Inflammatory macrophage treated with lipopolysaccharide for 4 hours (primary cell): ENCODE measurements around the gene PRH1.

Source experiments
- DNase-seq: peaks from one replicate; pipeline ENCODE4 v3.0.0-alpha.2; 2020

PRH1 gene

DNA sequence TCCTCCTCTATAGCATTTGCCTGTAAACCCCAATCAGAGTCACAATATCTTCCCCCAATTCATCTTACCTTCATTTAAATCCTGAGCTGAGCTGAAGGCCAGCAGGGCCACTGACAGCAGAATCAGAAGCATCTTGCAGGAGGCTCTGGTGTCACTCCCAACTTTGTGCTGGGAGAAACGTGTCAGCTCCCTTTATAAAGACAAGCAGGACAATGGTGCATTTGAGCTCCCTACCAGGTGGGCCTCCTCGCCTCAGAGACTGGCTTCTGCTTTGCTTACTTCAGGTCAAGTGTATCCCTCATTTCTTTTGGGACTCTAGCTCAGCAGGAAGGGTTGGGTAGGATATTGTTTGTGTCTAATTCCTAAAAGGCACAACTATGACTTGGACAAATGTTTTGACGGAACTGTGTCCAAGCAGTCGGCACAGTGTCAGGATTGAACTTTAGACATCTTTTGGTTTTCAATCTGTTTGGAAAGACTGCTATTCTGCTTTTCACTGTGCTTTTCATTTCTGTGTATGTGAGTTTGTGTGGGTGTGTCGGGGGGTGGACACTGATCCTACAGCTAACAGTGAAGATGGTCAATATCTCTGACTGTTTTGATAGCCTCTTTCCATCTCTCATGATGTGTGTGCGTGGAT lies at the start of gene PRH1:
Gene PRH1, minus strand, starts transcription at position 170 of the 640 bp plus-strand sequence. Its CDS starts 38 bp downstream, at position 132.
- DNase-seq = no peak

DNA sequence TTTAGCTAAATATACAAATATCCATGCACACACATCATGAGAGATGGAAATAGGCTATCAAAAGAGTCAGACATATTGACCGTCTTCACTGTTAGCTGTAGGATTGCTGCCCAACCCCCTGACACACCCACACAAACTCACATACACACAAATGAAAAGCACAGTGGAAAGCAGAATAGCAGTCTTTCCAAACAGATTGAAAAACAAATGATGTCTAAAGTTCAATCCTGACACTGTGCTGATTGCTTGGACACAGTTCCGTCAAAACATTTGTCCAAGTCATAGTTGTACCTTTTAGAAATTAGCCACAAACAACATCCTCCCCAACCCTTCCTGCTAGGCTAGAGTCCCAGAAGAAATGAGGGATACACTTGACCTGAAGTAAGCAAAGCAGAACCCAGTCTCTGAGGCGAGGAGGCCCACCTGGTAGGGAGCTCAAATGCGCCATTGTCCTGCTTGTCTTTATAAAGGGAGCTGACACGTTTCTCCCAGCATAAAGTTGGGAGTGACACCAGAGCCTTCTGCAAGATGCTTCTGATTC lies 44.8 kb upstream of the PRH1 start, which contains the start of gene PRH2:
Gene PRH2, plus strand, starts transcription at position 491 of the 541 bp plus-strand sequence. Its CDS starts 38 bp downstream, at position 529.
- no peak for DNase-seq

DNA sequence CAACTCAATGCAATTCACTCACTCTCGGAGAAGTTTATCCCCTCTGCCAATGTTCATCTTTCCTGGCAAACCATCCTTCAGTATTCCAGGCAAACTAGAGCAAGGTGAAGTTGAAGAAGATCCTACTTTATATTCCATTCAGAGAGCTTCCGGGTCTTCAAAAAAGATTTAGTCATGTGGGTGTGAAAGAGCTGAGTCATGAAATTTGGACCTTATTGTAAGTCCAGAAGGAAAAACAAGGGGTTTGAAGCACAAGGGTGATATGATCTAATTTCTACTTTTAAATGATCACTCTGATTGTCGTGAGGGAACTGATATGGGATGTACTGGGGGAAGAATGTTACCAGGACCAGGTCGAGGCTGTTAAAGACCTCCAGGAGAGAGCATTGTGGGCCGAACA lies 42.2 kb upstream of the PRH1 start:
- DNase-seq = no peak

DNA sequence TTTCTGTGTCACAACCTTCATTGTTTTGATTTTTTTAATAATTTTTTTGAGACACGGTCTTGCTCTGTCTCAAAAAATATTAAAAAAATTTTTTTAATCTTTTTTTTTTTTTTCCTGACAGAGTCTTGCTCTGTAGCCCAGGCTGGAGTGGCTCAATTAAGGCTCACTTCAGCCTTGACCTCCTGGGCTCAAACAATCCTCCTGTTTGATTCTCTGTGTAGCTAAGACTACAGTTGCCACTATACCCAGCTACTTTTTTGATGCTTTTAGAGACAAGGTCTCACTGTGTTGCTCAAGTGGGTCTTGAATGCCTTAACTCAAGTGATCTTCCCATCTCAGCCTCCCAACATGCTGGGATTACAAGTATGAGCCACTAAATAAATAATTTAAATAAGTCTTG lies 35.8 kb upstream of the PRH1 start:
- DNase-seq = no peak

DNA sequence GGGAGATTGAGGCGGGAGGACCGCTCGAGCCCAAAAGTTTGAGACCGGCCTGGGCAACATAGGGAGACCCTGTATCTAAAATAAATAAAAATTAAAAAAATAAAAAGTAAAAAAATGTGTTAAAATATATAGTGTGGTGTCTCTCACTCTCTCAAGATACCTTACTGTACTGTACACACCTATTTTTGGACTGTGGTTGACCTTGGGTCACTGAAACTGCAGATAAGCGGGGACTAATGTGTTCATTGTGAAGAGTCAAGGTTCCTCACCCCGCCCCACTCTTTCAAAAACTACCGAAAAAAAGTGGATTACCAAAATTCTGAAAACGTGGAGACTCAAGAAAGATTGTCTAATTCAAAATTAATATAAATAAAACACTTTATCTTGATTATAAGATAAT lies 26.3 kb upstream of the PRH1 start:
- DNase-seq = no peak

DNA sequence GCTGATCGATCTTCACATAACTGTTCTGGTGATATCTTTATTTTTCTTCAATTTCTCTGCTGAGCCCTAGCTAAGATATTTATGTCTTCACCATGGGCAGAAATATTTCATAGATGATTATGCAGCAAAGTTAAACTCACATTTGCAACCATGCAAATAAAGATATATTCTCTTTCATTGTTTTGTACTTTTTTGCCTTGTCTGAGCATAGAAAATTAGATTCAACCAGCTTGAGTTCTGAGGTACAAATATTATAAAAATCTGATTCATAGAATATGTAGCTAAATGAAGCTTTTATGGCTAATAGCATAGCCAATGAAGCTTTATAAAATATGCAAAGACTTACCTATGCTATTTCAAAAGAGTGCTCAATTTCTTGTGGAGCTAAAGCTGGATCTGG lies 25.4 kb upstream of the PRH1 start, which contains the start of gene TAS2R13:
Gene TAS2R13, minus strand, starts transcription at position 101 of the 400 bp plus-strand sequence. CDS start 264 bp downstream, outside the sequence.
- no peak for DNase-seq

DNA sequence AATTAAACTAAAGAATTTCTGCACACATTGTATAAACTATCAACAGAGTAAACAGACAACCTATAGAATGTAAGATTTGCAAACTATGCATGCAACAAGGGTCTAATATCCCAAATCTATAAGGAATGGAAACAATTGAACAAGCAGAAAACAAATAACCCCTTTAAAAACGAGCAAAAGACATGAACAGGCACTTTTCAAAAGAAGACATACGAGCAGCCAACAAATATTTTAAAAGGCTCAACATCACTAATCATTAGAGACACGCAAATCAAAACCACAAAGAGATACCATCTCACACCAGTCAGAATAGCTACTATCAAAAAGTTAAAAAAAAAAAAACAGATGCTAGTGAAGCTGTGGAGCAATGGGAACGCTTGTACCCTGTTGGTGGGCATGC lies 20.6 kb upstream of the PRH1 start:
- no peak for DNase-seq

DNA sequence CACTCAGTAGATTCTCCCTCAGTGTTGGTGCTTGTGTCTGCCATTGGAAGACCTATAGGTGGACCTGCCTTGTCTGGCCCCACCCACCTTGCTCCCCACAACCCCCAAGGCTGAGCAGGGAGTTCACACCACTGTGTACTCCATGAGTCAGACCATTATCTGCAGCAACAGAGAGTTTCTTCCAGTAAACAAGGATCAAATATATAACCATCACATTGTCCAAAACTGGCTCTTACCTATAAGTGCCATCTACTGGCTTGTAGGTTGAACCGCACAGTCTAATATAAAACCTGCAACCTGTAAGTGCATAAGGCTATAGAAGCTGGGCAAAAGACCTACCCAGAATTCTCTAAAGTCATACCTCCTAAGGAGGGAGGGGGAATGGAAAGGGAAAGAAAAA lies 17.4 kb upstream of the PRH1 start:
- no peak for DNase-seq

DNA sequence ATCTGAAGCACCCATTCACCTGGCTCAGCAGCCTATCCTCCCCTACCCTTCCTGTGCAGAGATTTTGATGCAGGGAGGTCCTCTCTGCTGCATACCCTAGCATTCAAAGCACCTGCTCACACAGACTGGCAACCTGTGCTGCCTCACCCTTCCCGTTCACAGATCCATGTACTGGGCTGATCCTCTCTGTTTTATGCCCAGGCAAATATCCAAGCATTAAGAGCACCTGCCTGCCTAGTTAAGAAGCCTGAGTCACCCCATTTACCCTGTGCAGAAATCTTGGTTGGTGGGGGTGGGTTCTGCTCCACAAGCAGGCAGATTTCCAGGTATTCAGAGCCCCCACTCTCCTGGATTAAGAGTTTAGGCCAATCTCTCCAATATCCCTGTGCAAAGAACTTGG lies 16.9 kb upstream of the PRH1 start:
- no peak for DNase-seq

DNA sequence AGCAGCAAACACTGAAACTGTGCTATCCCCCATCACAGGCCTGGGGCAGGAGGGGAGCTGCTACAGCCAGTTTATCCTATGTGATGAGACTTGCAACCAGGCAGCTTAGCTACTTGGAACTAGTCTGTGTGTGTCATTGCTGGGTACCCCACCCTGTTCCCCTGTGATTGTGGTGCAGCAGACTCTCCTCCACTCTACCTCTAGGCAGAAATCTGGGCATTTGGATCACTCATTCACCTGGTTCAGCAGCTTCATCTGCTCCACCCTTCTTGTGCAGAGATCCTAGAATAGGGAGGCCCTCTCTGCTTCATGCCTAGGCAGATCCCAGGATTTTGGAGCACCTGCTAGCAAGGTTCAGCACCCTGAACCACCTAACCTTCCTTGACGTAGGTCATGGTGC lies 16.5 kb upstream of the PRH1 start:
- no peak for DNase-seq

DNA sequence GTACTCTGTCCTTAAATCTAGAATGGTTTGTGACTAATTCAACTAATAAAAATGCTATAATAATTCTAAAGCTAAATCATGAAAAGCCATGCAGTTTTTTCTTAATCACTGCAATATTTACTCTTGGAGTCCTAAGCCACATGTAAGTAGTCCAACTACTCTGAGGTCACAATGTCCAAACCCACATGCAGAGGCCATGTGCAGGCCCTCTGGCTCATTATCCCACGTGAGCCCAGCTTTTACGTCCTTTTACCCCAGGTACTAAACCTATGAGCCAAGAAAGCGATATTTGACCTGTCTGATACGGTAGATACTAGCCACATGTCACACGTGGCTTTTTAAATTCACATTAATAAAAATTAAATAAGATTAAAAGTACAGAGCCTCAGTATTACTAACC lies 12.8 kb upstream of the PRH1 start:
- DNase-seq = no peak

DNA sequence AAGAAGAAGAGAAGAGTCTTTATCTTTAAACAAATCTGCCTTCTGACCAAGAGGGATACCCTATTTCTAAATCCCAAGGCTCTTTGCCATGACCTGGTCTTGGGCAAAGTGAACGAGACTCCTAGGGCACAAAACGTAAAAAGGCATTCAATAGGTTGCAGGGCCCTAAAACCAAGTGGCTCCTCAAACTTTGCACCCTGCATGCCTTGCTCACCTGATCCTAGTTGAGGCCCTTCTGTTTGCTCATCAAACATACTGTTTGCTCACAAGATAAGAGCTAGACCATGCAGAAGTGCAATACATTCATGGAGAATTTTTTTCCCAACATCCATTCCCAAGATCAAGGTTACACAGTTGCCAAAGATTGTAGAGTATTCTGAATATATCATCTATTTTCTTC lies 7.9 kb upstream of the PRH1 start:
- no peak for DNase-seq

DNA sequence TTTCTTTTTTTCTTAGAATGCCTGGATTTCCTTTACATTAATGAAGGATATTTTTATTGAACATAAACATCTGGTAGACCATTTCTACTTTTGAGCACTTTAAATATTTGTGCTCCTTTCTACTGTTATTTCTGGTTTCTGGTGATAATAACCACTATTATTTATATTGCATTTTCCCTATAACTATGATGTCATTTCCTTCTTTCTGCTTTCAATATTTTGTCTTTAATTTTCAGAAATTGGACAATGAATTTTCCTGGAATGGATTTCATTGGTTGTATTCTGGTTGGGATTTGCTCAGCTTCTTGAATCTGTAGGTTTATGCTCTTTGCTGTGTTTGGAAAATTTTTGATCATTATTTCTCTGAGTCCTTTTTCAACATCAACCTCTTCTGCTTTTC lies 5.2 kb upstream of the PRH1 start:
- no peak for DNase-seq

DNA sequence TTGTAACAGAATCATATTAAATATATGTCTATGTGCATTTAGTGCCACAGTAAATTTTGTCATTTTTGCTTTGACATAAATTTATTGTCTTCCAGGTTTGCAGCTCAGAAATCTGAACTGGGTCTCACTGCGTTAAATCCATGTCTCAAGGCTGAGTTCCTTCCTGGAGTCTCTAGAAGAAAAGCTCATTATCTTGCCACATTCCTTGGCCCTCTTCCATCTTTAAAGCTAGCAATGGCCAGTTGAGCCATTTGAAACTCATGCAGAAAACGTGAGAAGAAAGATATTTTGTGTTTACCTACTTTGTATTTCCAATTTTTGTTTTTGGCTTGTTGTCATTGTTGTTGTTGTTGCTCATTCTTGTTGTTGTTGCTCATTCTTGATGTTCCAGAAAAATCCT lies 10.7 kb downstream of the PRH1 start:
- no peak for DNase-seq

DNA sequence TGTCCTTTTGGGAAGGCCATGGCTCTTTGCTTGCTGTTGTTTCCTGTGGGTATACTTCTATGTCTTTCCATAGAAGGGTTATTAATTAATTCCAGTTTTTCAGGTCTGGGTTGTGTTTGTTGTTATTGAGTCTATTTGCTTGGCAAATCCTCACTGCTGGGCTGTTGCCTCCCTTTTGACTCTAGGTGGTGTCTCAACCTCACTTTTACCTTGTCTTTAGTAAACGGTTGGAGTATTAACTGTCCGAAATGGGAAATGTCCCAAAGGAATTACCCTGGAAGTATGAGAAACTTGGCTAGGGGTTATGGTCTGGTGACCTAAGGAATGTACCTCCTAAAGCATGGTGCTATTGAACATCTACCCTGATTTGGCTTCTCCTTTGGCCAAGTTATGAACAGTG lies 16.7 kb downstream of the PRH1 start:
- DNase-seq = no peak

DNA sequence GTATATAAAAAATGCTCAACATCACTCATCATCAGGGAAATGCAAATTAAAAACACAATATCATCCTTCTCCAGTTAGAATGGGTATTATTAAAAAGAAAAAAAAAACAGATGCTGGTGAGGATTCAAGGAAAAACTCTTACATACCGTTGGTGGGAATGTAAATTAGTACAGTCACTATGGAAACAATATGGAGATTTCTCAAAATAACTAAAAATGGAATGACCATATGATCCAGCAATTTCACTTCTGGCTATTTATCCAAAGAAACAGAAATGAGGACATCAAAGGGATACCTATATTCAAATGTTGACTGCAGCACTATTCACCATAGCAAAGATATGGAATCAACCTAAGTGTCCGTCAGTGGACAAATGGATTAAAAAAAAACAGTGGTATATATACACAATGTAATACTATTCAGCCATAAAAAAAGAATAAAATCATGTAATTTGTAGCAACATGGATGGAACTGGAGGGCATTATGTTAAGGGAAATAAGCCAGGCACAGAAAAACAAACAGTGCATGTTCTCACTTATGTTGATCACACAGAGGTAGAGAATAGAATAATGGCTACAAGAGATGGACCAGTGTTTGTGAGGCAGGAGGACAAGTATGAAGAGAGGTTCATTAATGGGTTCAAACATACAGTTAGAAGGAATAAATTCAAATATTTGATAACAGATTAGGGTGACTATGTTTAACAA lies 20.4 kb downstream of the PRH1 start:
- DNase-seq = no peak

DNA sequence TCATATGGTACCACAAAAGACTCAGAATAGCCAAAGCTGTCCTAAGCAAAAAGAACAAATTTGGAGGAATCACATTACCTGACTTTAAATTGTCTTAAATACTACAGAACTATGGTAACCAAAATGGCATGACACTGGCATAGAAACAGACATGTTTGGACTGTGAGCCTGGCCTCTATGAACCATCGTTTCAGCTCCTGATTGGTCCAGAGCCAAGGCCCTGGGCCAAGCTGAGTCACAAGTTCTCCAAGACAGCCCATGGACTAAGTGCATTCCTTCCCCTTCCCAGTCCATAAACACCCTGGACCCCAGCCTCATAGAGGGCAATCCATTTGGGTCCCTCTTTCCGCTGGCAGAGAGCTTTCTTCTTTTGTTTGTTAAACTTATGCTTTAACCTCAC lies 22.7 kb downstream of the PRH1 start:
- no peak for DNase-seq

DNA sequence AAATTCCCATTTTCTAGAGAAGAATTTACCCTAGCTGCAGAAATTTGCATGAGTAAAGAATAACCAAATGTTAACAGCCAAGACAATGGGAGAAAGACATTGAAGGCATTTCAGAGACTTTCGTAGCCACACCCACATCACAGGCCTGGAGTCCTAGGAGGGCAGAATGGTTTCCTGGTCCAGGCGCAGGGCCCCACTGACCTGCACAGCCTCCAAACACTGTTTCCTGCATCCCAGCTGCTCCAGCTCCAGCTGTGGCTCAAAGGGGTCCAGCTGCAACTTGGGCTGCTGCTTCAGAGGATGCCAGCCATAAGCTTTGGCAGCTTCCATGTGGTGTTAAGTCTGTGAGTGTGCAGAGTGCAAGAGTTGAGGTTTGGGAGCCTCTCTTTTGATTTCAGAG lies 28.2 kb downstream of the PRH1 start:
- DNase-seq = no peak

DNA sequence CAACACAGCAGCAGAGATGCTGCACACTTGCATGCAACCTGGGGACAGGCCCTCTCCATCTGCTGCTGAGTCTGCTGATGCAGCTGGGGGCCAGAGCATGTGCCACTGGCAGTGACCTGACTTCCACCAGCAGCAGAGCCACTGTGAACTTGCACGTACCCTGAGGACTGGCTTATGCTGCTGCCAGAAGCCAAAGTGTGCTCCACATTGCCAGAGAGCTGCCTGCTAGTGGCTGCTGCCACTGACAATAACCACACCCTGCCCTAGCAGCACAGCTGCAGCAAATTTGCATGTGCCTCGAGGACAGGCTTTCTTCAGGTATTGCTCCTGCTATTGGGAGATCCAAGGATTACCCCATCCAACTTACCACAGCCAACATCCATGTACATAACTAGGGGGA lies 30.3 kb downstream of the PRH1 start:
- no peak for DNase-seq

DNA sequence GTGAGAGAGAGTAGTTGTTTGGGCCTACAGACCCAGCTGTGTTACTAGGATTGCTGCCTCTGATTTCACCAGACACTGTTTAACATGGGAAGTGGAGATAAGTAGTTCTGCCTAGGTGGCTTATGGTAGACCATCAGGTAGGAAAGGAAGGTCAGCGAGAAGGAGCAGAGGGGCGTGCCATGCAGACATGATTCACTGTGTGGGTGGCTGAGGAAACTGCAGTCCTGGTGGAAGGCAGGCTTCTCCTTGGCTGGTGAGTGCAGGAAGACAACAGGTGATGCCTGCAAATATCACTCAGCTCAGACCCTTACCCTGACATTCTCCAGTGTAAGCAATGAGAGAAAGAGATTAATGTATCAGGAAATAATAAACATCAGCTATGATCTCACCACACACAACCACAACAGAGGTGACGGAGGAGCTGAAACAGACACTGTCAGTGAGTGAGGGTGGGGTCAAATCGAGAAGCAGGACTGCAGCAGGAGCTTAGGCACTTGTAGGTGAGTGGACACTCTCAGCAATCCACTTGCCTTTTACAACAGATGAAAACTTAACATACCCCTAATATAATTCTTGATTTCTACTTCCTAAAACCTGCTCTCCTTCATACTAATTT lies 32.7 kb downstream of the PRH1 start:
- no peak for DNase-seq

DNA sequence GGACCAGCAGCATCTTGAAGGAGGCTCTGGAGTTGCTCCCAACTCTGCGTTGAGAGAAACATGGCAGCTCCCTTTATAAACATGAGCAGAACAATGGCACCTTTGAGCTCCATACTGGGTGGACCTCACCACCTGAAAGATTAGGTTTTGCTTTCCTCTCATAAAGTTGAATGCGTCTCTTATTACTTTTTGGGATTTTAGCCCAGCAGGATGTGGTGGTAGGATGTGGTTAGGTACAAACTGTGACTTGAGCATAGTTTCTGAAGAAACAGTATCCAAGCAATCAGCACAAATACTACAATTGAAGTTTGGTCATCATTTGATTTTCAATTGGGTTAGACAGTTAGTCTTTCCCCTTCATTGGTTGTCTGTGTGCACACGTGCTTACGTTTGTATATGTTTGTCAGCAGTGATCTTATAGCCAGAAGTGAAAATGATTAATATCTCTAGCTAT lies 34.6 kb downstream of the PRH1 start, which contains the start of gene PRR4:
Gene PRR4, minus strand, starts transcription at position 51 of the 454 bp plus-strand sequence. Its CDS starts 38 bp downstream, at position 13.
- DNase-seq = no peak

DNA sequence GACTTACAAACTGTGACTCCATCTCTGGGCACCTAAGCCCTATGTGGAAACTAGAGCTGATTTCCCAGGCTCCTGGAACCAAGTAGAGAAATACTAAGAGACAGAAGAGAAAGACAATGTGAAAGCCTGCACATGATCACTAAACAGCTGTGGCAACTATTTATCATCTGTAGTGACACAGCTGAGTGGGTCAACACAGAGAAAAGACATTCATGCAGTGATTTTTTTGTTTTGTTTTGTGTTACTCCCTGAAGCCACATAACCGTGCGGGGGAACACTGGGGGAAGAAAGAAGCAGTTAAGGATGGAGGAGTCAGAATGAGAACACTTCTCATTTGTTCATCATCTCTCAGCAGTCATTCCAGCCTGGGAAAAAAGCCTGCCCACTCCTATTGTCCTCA lies 36.3 kb downstream of the PRH1 start:
- DNase-seq = no peak

DNA sequence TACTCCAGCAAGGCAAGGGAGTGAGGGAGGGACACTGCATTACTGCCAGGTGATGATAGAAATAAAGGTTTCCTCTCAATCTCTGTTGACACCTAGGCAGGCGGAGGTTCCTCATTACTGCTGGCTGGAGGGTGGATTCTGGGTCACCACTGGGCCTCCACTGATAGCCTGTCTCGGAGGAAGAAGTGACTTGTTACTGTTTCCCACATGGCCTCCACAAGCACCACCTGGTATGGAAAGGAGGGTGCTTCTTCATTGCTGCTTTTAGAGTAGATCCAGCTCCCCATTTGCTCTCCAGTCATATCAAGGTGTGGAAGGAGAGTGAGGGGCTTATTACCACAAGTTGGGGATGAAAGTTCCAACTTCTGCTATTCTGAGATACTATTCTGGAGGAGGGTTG lies 41.2 kb downstream of the PRH1 start:
- no peak for DNase-seq

DNA sequence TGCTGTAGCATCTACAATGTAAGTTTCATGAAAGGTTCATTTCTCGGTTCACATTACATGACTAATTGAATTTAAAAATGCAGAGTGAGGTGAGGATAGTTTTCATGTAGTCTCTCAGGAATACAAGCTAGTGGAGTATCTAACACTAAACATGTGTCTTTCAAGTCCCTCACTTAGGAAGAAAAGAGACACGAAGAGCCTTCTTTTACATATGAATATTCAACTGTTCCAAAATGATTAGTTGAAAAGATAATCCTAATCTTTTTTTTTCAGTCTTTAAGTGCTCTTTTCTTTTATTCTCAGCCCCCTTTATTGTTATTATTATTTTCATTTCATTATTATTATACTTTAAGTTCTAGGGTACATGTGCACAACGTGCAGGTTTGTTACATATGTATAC lies 45.6 kb downstream of the PRH1 start:
- no peak for DNase-seq
